ENCODE measurements around the gene PGBD1. TPM values are rescaled to one million over a fixed set of nuclear protein-coding genes. Genes with fewer than 3 reads are reported as not detected.

Gene PGBD1
- total RNA-seq, 1 donor from 2014 or later = 13.8 TPM

DNA sequence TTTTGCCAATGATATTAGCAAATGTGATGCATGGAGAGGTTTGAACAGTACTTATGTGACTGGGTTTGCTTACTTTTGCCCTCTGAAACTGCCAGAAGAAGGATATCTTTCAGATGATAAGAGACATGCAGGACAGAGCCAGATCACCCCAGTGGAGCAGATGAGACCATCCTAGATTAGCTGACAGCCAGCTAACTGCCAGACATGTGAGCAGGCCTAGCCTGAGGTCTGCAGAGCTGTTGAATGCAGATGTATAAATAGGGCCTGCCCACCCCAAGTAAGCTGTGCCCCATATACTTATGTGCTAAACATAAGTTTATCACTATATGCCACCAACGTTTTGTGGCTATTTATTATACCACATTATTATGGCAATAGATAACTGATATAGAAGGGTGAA is 48.7 kb downstream of the PGBD1 start:
- H3K4me3 Mint-ChIP-seq = no peak overlapping the region
- no peak overlapping the region for H3K27ac Mint-ChIP-seq
- TF ChIP-seq, protein P1, sequence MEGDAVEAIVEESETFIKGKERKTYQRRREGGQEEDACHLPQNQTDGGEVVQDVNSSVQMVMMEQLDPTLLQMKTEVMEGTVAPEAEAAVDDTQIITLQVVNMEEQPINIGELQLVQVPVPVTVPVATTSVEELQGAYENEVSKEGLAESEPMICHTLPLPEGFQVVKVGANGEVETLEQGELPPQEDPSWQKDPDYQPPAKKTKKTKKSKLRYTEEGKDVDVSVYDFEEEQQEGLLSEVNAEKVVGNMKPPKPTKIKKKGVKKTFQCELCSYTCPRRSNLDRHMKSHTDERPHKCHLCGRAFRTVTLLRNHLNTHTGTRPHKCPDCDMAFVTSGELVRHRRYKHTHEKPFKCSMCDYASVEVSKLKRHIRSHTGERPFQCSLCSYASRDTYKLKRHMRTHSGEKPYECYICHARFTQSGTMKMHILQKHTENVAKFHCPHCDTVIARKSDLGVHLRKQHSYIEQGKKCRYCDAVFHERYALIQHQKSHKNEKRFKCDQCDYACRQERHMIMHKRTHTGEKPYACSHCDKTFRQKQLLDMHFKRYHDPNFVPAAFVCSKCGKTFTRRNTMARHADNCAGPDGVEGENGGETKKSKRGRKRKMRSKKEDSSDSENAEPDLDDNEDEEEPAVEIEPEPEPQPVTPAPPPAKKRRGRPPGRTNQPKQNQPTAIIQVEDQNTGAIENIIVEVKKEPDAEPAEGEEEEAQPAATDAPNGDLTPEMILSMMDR (IDR thresholded peaks at IDR 0.05) = no peak
- TF ChIP-seq EZH2 (IDR thresholded peaks at IDR 0.05) (no peak), EZH2phosphoT487 (IDR thresholded peaks at IDR 0.05) (no peak)

DNA sequence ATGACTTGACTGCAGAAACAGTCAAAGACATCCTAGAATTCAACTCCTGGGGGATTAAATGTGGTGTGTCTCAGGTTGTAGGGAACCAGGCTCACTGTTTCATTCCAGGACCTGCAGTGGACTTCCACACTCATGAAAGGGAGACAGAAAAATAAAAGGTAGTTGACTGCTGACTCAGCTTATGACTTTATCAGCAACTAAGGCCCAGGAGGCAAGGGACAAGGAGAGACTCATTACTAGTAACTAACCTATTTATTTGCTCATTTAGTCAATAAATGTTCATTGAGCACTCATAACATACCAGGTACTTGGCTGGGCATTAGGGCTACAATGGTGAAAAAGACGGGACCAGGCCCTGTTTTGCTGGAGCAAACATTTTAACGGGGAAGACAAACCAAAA is 51.7 kb downstream of the PGBD1 start:
- Histone ChIP-seq H3K27ac (no peak overlapping the region), H3K36me3 (no peaks in the 10 kb centered on the region), H3K9me3 (ENCODE audit: low read depth) (no peaks in the 10 kb centered on the region), H3K4me1 (peaks cover 21% of the 10 kb centered on the region), H3K4me3 (no peak overlapping the region), H3K9ac (no peak overlapping the region), H3K4me2 (no peak overlapping the region), H3F3A (ENCODE audit: low read depth) (peaks cover 31% of the 10 kb centered on the region), H2AFZ (replicated peaks) (no peak overlapping the region), H3K79me2 (ENCODE audit: low read depth) (peaks cover 18% of the 10 kb centered on the region), H4K20me1 (ENCODE audit: low read depth) (no peaks in the 10 kb centered on the region), H3K27me3 (no peaks in the 10 kb centered on the region)
- no peaks in the 10 kb centered on the region for H3K4me1 Mint-ChIP-seq
- no peaks in the 10 kb centered on the region for H3K27me3 Mint-ChIP-seq (ENCODE audit: insufficient read depth, low read depth)
- TF ChIP-seq, protein P1 (IDR thresholded peaks at IDR 0.05) = no peak
- TF ChIP-seq EZH2phosphoT487 (IDR thresholded peaks at IDR 0.05) (no peak), EZH2 (IDR thresholded peaks at IDR 0.05) (no peak)
- DNase-seq (ENCODE audit: low spot score) = no peak
- H3K9me3 Mint-ChIP-seq = peaks cover 11% of the 10 kb centered on the region
- no peak overlapping the region for H3K27ac Mint-ChIP-seq
- H3K4me3 Mint-ChIP-seq = no peak overlapping the region
- H3K36me3 Mint-ChIP-seq = peaks cover 13% of the 10 kb centered on the region

More for the DNA sequence above, 48.7 kb downstream of the PGBD1 start:
- no peaks in the 10 kb centered on the region for H4K20me1 ChIP-seq (ENCODE audit: low read depth)
- Mint-ChIP-seq H3K27me3 (ENCODE audit: insufficient read depth, low read depth) (no peaks in the 10 kb centered on the region), H3K36me3 (peaks cover 40% of the 10 kb centered on the region), H3K4me1 (no peaks in the 10 kb centered on the region), H3K9me3 (peaks cover 37% of the 10 kb centered on the region)
- peaks cover 9% of the 10 kb centered on the region for H3F3A ChIP-seq (ENCODE audit: low read depth)
- H3K79me2 ChIP-seq (ENCODE audit: low read depth) = no peaks in the 10 kb centered on the region
- peaks cover 15% of the 10 kb centered on the region for H3K9me3 ChIP-seq (ENCODE audit: low read depth)
- H3K36me3 ChIP-seq = peaks cover 9% of the 10 kb centered on the region
- H3K27me3 ChIP-seq = no peaks in the 10 kb centered on the region
- H3K4me3 ChIP-seq = no peak overlapping the region
- peaks cover 8% of the 10 kb centered on the region for H3K4me1 ChIP-seq
- DNase-seq (ENCODE audit: low spot score) = no peak
- H2AFZ ChIP-seq (replicated peaks) = no peak overlapping the region
- no peak overlapping the region for H3K27ac ChIP-seq
- H3K9ac ChIP-seq = no peak overlapping the region
- H3K4me2 ChIP-seq = no peak overlapping the region

DNA sequence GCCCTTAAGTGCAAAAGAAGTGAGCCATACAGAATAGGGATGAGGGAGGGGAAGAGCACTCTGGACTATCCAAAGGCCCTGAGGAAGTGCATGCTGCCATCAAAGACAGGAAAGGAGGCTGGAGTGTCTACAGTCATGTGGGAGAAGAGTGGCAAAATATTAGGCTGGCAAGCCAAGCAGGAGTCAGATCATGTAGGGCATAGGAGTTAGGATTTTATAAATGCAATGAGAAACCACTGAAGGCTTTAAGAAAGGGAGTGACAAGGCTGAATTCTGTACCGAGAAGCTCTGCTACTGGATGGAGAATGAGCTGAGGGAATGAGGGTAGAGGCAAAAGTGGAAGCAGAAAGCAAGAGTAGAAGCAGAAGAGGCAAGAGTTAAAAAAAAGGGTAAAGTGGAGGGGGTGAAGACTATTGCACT is 52.2 kb downstream of the PGBD1 start:
- Histone ChIP-seq H3K36me3 (no peaks in the 10 kb centered on the region), H3K4me3 (no peak overlapping the region), H3K27ac (no peak overlapping the region), H3K79me2 (ENCODE audit: low read depth) (peaks cover 22% of the 10 kb centered on the region), H2AFZ (replicated peaks) (no peak overlapping the region), H3K9ac (no peak overlapping the region), H3K27me3 (no peaks in the 10 kb centered on the region), H3K9me3 (ENCODE audit: low read depth) (no peaks in the 10 kb centered on the region), H3K4me2 (no peak overlapping the region), H3K4me1 (peaks cover 21% of the 10 kb centered on the region), H3F3A (ENCODE audit: low read depth) (peaks cover 31% of the 10 kb centered on the region), H4K20me1 (ENCODE audit: low read depth) (no peaks in the 10 kb centered on the region)
- H3K27ac Mint-ChIP-seq = peak overlapping the region; percentile 4
- no peaks in the 10 kb centered on the region for H3K4me1 Mint-ChIP-seq
- no peaks in the 10 kb centered on the region for H3K27me3 Mint-ChIP-seq (ENCODE audit: insufficient read depth, low read depth)
- no peak overlapping the region for H3K4me3 Mint-ChIP-seq
- H3K36me3 Mint-ChIP-seq = peaks cover 13% of the 10 kb centered on the region
- H3K9me3 Mint-ChIP-seq = peaks cover 11% of the 10 kb centered on the region
- DNase-seq (ENCODE audit: low spot score) = no peak
- TF ChIP-seq EZH2phosphoT487 (IDR thresholded peaks at IDR 0.05) = no peak
- TF ChIP-seq EZH2 (IDR thresholded peaks at IDR 0.05) = no peak
- TF ChIP-seq, protein P1 (IDR thresholded peaks at IDR 0.05) = no peak

Data from neural progenitor cell (in vitro differentiated cells).